ENCODE data around the gene MYO18A.
"Not testable (repeated sequence)": the region's sequence is repeated elsewhere in the genome, so short reads cannot be mapped to it uniquely, and the experiment has no call there.

MYO18A gene

DNA sequence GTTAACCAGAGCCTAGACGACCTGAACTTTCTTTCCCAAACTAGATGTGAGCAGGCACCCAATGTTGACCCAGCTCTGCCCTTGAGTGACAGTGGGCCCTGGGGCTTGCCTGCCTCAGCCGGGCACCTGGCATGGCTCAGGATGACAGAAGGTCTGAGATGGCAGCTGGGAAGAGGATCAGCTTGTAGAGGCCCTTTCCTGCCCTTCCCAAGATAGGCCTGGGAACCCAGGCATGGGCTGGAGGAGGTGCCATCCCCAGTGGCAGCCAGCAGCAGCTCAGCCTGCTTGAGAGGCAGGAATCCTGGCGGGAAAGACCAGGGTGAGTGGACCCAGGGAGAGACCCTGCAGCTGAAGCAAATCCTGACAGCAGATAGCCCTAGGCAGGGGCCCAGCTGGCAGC lies 78.2 kb downstream of the MYO18A start:
- no peak for DNase-seq (ENCODE audit: low read depth in 3 of 3)

DNA sequence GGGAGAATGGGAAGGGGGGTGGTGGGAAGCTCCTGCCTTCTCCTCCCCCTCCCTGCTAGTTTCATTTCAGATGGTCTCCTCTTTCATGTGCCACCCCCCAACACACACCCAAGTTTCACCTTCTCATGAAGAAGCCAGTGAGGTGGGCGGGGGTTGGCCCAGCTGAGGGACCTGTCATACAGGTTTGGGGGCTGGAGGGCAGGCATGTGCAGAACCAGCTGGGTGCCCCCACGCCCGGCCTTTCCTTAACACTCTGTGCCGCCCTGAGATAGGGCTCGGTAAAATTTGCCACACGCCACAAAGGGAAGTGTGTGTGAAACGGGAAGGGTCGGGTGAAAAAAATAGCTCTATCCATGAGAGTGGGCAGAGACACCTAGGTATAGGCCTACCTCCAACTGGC lies 79.9 kb downstream of the MYO18A start:
- DNase-seq (ENCODE audit: low read depth in 3 of 3) = no peak

DNA sequence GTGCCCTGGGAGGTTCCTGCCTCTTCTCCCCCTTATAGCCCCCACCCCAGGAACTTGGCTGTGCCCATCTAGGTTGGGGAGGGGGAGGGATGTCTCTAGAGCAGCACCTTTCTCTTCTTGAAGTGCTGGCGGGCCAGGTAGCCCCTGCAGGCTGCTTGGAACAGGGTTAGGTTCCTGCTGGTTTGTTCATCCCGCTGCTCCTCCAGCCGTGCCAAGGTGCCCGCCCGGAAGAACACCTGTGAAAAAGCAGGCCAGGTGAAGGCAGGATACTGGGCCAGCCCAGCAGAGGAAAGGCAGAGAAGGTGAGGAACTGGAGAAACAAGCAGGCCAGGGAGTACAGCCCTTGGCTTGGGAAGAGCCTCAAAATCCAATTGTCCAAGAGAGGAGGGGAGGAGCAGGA lies 80.7 kb downstream of the MYO18A start:
- DNase-seq (ENCODE audit: low read depth in 3 of 3) = no peak

DNA sequence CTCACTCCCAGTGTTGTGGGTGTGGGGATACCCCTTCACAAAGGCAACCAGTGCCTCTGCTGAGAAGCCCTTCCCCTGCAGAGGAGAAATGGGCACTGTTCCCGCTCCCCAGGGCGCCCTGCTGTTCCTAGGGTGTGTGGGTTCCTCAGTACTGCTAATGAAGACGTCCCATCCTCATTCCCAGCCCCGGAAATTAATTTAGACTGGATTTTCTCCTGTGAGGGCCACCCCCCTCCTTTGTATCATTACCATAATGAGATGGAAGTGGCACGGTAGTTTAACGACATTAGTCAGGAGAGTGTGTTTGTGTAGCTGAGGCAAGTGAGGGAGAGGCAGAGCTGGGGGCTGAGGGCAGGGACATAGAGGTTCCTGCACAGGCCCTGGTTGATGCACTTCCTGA lies 84.1 kb downstream of the MYO18A start:
- DNase-seq (ENCODE audit: low read depth in 3 of 3) = no peak

- DNase-seq (ENCODE audit: low read depth in 3 of 3) = no peak
Measured at GRCh38 chr17:29095439-29095838, 84.8 kb downstream of the MYO18A start.

GRCh38 chr17:29094101-29094708 lies 86.0 kb downstream of the MYO18A start:
- DNase-seq (ENCODE audit: low read depth in 3 of 3) = no peak

DNA sequence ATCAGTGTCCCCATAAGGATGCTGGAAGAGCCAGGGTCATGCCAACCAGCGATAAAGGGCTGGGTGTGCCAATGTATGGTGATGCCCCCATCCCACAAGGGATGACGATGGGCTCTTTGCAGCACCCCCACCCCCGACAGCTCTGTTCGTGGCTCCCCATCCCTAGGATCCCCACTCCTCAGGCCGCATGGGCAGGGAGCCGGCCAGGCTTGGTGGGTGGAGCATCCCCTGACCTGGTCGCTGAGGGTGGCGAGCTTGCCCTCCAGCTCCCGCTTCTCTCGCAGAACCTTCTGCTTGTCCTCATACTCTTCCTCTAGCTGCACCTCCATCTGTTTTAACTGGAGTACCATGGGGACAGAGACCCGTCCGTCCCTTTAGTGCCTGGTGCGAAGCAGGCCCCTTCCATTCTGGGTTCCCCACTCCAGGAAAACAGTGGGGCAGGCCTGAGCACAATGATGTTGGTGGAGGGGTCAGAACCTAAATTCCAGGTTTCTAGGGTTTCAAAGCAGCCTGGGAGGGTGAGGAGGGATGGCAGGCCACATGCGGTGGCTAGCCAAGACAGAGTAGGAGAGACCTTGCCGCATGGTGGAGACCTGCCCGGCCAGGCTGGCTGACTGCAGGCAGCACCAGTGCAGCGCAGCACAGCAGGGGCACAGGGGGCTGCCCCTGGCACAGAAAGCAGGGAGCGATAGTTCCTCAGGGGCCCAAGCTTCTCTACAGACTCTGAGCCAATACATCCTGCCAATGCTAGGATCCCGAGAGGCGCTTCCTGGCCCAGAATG lies 86.9 kb downstream of the MYO18A start:
- DNase-seq (ENCODE audit: low read depth in 3 of 3) = no peak

GRCh38 chr17:29091606-29092289 lies 88.5 kb downstream of the MYO18A start:
- no peak for DNase-seq (ENCODE audit: low read depth in 3 of 3)

DNA sequence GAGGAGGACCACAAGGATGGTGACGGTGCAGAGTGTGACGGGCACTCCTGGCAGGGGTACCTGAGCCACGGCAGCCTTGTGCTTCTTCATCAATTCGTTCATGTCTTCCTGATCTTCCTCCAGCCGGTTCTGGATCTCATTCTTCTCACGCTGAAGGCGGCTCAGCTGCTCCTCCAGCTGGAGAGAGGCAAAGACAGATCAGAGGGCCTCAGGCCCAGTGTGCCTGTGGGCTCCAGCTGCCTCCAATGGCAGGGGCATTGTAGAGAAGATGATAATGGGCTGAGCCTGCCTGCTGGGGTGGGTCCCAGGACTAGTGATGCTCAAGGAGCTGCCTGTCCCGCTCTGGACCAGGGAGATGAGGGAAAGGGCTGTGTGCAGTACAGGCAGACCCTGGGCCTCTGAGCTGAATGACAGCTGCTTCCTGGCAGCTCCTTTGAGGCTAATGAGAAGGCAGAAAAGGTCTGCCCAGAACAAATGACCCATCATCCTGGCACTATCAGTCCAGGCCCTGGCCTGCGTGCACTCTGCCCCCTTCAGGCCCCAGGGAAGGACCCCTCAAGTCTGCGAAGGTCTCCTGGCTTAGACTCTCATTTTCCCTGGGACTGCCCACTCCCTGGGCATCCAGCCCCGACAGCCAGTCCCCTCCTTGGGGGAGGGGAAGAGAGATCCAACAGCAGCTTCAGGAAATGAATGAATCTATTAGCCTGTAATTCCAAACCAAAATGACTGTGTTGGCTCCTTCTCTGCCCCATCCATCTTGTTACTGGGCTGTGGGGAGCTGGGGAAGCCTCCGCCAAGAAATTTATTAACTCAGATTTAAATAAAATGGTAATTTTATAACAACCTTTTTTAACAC lies 89.2 kb downstream of the MYO18A start:
- DNase-seq (ENCODE audit: low read depth in 3 of 3) = no peak

DNA sequence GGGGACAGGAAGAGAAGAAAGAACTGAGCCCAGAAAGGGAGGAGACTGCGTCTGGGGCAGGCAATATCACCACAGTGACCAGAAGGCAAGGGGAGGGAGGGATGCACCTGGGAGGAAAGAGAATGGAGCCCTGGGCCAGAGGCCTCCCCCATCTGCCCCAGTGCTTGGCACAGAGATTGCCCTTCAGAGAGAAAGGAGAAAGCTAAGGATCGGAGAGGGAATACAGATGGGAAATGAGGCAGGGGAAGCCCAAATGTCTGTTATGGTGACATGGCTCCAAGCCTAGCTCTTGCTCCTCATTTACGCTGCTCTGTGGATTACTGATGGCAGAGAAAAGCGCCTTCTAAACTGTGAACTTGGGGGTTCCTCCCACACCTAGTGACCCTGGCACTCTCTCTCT lies 90.1 kb downstream of the MYO18A start:
- no peak for DNase-seq (ENCODE audit: low read depth in 3 of 3)

DNA sequence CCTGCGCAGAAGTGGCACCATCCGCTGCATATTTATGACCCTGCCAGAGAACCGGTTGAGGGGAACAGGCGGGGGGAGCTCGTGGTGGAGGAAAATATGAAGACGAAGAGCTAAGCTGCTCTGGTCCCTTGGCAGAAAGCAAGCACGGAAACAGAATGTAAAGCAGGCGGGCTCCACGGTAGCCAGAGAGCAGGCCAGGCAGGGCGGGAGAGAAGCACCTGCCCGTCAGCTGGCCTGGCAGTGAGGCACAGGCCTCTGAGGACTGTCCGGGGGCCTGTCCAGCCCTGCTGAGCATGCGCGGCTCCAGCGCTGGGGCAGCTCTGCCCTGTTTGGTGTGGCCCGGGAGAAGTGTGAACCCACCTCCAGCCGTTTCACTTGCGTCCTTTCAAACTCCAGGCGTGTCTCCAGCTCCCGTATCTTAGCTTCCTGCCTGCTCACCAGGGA lies 90.6 kb downstream of the MYO18A start:
- no peak for DNase-seq (ENCODE audit: low read depth in 3 of 3)

GRCh38 chr17:29088782-29089181 lies 91.4 kb downstream of the MYO18A start:
- not testable (repeated sequence) for DNase-seq (ENCODE audit: low read depth in 3 of 3)

DNA sequence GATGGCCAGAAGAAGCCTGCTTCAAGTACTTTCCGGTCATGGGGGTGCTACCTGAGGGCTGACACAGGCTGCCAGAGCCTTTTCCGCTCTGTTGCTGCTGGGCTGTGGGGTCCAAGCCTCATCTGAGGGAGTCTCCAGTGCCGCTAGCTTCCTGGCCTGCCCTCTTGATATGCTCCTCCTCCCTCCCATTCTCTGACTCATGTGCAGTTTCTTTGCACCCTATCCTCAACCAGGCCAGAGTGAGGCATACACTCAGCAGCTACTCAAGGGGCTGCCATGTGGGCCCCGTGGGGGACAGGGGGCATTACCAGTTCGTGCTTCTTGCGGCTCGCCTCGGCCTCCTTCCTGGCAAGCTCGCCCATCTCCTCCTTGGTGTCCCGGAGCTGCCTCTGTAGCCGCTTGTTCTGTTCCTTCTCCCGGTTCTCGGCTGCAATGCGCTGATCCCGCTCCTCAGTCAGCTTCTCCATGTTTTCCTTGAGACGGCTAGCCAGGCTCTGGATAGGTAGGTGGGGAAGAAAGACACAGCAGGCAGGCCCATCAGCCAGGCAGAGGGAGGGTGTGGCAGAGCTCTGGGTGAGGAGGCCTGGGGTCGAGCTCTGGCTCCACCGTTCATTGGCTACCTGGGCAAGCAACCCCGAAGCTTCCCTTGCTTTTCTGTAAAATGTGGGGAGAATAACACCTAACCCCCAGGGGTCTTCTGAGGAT lies 93.4 kb downstream of the MYO18A start:
- no peak for DNase-seq (ENCODE audit: low read depth in 3 of 3)

DNA sequence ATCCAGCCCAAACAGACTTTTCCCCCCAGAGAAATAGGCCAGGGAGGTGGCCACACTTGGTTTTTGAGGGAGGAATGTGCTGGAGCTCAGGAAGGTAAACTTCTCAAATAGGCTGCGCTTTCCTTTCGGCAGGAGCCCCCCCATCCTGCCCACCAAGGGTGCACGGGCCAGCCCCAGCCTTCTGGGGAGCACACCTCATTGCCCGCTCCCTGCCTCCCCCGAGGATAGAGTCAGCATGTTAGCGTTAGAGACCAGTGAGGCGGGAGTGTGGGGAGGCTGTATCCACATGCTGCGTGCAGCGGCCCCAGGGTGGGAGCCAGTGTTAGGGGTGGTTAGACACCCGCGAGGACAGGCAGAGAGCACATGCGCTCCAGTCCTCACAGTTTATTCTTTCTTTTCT lies 95.0 kb downstream of the MYO18A start:
- DNase-seq (ENCODE audit: low read depth in 3 of 3) = no peak

- no peak for DNase-seq (ENCODE audit: low read depth in 3 of 3)
Measured at GRCh38 chr17:29084541-29085146, 95.6 kb downstream of the MYO18A start.

GRCh38 chr17:29080965-29081364 lies 99.2 kb downstream of the MYO18A start:
- no peak for DNase-seq (ENCODE audit: low read depth in 3 of 3)

- no peak for DNase-seq (ENCODE audit: low read depth in 3 of 3)
Measured at GRCh38 chr17:29080323-29080722, 99.9 kb downstream of the MYO18A start.

DNA sequence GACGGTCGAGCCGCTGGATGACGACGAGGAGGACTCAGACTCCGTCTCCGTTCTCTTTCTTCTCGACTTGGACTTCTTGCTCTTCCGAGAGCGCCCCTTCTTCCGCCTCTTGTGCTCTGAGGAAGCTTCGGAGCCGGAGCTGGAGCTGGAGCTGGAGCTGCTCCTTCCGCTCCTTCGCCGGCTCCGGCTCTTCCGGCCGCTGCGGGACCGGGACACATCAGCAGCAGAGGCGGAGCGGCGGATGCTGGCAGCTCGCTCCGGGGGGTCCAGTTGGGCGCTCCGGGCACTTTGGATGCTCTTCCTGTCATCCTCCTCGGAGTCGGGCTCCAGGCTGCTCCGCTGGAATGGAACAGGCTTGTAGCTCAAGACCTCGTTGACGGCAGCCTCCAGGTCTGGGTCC lies 100.3 kb downstream of the MYO18A start:
- DNase-seq (ENCODE audit: low read depth in 3 of 3) = no peak

DNA sequence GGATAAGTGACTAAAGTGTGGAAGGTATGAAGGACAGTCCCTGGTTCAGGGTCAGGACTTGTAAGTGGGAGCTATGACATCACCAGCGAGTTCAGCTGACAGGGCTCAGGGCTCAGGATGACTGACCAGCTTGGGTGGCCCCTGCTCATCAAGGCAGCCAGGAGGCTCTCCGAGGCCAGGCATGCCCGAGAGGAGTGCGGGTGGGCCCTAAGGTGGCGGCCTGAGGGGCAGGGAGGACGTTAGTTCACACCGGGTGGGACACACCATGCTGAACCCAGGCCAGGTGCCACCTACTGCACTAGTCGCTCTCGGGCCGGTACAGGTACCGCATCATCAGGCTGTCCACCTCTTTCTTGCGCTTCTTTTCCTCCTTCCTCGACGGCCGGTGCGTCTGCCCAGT lies 100.8 kb downstream of the MYO18A start:
- DNase-seq (ENCODE audit: low read depth in 3 of 3) = no peak

DNA sequence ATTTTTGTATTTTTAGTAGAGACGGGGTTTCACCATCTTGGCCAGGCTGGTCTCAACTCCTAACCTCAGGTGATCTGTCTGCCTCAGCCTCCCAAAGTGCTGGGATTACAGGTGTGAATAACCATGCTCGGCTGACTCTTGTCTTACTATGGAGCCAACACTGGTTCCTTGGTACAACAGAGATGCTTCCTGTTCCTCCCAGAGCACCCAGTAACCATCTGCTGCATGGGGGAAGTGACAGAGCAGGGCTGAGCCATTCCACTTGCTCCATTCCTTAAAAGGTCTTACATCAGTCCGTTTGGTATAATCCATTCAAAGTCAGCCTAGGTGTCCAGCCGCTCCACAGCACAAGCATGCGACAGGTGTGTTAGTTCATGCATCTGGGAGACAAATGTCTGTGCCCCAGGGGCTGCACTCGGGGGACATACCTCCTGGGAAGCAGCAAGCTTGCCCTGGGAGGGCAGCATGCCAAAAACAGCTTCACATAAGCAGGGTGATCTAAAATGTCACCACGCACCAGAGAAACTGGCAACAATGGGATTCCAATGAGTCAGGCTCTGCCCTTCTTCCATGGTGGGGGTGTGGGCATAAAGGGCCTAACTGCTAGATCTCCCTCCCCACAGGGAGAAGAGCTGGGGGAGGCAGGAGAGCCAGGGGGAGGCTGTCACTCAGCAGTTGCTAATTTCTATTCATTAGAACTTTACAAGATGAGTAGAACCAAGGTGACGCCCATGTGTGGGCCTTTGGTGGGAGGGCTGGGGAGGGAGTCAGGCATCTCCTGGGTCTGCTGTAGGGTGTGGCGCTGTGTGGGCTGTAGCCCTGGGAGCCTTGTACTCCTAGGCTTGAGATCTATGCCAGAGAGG lies 101.8 kb downstream of the MYO18A start:
- DNase-seq (ENCODE audit: low read depth in 3 of 3) = no peak
